B cell (primary cell): Measurements from ENCODE around the gene ZMIZ1.

Experiments
- CTCF ChIP-seq: fragments of 200-600 bp; IDR thresholded peaks from one replicate; pipeline ENCODE4 v1.8.0; 2022; ENCODE audit warnings: antibody characterized with exemption, mild to moderate bottlenecking
- EZH2 ChIP-seq: IDR thresholded peaks from 2 replicates; pipeline ENCODE4 v1.6.1; 2012; ENCODE audit warnings: borderline replicate concordance, low read depth, mild to moderate bottlenecking, moderate library complexity, low read length; ENCODE audit not compliant: insufficient read depth, poor library complexity, severe bottlenecking

GRCh38 chr10:79347226-79347893, 278.6 kb downstream of the ZMIZ1 start, which contains the start of gene PPIF:
- TF ChIP-seq CTCF (peak; percentile 90), EZH2 (no peak)
